Measurements from ENCODE around the gene UBAC2.

DNA sequence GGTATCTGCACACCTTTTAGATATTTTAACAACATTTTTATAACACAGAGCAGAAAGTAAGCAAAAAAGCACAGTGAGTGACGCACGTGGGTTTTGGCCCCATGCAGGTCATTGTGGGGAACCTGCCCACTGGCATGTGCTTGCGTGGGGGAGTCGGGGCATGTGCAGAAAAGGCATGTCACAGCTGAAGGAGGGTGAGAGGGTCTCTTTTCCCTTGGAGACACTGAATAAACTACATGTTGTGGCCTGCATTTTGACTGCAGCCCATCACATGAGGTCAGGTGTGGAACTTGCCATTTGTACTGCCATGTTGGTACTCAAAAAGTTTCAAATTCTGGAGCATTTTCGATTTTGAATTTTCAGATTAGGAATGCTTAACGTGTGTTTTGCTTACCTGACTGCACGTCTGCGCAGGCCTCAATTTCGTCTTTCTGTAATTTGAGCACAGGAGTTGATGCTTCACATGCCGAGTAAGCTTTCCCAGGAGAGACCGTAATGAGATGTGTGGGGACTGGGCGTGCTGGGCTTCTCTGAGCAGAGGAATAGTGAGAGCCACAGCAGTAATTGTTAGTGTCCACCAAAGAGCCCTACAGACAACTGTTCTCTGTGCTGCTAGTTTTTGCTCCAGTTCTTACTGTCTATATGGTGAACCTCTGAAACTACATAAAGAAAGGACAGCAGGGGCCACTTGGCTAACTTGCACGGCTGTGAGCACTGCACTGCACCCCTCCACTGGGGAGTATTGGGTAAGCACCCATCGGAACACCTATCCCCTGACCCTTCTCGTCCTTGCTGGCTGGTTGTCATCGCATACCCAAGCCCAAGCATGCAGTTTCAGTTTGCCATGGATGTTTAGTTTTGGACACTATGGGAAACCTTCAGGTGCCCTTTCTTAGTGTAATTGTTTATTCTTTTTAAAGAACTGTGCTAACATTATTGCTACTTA lies 179.5 kb downstream of the UBAC2 start:
- TF ChIP-seq, protein P1, sequence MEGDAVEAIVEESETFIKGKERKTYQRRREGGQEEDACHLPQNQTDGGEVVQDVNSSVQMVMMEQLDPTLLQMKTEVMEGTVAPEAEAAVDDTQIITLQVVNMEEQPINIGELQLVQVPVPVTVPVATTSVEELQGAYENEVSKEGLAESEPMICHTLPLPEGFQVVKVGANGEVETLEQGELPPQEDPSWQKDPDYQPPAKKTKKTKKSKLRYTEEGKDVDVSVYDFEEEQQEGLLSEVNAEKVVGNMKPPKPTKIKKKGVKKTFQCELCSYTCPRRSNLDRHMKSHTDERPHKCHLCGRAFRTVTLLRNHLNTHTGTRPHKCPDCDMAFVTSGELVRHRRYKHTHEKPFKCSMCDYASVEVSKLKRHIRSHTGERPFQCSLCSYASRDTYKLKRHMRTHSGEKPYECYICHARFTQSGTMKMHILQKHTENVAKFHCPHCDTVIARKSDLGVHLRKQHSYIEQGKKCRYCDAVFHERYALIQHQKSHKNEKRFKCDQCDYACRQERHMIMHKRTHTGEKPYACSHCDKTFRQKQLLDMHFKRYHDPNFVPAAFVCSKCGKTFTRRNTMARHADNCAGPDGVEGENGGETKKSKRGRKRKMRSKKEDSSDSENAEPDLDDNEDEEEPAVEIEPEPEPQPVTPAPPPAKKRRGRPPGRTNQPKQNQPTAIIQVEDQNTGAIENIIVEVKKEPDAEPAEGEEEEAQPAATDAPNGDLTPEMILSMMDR (IDR thresholded peaks at IDR 0.05 in 8 of 11, conservative IDR thresholded peaks at IDR 0.05 in 3 of 11): no peak
- TF ChIP-seq POLR2A (IDR thresholded peaks at IDR 0.05): no peak
- TF ChIP-seq POLR2AphosphoS5 (IDR thresholded peaks at IDR 0.05): no peak

All from spleen (tissue), 7 donors.